ENCODE measurements around the gene DYNLT4. TPM values are rescaled to one million over a fixed set of nuclear protein-coding genes. Genes with fewer than 3 reads are reported as not detected.
A peak's percentile ranks its signal among the peaks of the same experiment; 100 is the strongest.

DYNLT4 gene
- total and polyA plus RNA-seq, 2 of the 13 experiments (the other 11 are each of a cell fraction or from before 2014, with no cell fraction given): 0.77 TPM; not detected in 1

DNA sequence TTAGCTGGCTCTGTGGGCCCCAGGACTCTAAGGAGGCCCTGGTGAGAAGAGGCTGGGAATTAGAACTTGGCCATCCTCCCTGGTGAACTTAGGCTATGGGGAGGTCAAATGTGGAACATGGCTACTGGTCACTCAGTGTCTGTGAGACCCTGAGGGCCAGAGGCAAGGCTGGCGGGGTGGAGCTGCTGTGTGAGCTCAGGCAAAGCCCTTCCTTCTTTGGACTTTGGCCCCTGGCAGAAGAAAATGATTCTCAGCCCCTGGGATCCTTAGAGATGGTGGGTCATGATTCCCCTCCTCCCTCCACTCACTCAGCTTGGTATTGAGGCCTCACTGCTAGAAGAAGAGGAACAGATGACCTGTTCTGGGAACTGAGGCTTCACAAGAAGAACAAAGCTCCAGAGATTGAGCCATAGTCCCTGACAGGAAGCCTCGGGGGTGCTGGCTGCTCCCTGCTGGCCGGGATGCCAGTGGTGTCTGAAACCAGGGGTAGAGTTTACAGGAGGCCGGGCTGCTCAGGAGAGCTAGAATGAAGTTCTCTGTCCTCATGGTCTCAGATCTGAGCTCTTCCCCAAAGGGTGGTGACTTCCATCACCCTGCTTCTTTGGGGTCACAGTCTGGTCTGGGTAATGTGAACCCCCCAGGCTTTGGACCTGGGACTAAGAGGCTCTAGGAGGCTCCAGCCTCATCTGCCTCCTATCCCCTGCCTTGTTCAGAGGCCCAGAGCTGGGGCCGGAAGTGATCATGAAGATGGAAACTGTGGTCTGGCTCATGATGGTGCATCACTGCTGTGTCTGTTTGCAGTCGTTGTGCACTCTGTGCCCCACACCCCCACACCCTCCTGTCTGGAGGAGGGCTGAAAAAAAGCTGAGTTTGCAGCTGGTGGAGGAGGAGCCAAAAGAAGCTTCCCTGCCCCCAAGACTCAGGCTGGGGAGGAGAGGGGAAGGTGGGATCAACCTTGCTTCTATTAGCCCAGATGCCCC, 2.1 kb upstream of the DYNLT4 start (continued):
- TF ChIP-seq, protein P1, sequence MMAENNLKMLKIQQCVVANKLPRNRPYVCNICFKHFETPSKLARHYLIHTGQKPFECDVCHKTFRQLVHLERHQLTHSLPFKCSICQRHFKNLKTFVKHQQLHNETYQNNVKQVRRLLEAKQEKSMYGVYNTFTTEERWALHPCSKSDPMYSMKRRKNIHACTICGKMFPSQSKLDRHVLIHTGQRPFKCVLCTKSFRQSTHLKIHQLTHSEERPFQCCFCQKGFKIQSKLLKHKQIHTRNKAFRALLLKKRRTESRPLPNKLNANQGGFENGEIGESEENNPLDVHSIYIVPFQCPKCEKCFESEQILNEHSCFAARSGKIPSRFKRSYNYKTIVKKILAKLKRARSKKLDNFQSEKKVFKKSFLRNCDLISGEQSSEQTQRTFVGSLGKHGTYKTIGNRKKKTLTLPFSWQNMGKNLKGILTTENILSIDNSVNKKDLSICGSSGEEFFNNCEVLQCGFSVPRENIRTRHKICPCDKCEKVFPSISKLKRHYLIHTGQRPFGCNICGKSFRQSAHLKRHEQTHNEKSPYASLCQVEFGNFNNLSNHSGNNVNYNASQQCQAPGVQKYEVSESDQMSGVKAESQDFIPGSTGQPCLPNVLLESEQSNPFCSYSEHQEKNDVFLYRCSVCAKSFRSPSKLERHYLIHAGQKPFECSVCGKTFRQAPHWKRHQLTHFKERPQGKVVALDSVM (CRISPR knock-in tag; IDR thresholded peaks at IDR 0.05): peak; percentile 92
- TF ChIP-seq PHF21A (CRISPR knock-in tag; IDR thresholded peaks at IDR 0.05) (peak; percentile 9; the same call in 1 of the 2 replicates), RERE (CRISPR knock-in tag; IDR thresholded peaks at IDR 0.05; ENCODE audit: low read depth) (0 out of 2 replicates have a peak, but pooled peaks have one; percentile 9), SSRP1 (CRISPR knock-in tag; IDR thresholded peaks at IDR 0.05) (peak; percentile 11; the same call in 1 of the 2 replicates), ZNF225 (CRISPR knock-in tag; IDR thresholded peaks at IDR 0.05) (no peak), ZNF34 (CRISPR knock-in tag; IDR thresholded peaks at IDR 0.05; ENCODE audit: borderline replicate concordance) (no peak), ZNF607 (CRISPR knock-in tag; IDR thresholded peaks at IDR 0.05; ENCODE audit: borderline replicate concordance) (no peak), ISX (CRISPR knock-in tag; conservative IDR thresholded peaks at IDR 0.05) (no peak), ERF (CRISPR knock-in tag; IDR thresholded peaks at IDR 0.05) (no peak; the same call in none of the 2 replicates), KDM2A (CRISPR knock-in tag; IDR thresholded peaks at IDR 0.05; ENCODE audit: borderline replicate concordance, low read depth) (no peak), TOE1 (CRISPR knock-in tag; IDR thresholded peaks at IDR 0.05) (no peak), YEATS2 (CRISPR knock-in tag; IDR thresholded peaks at IDR 0.05; ENCODE audit: borderline replicate concordance) (no peak)
- TF ChIP-seq, protein P2, sequence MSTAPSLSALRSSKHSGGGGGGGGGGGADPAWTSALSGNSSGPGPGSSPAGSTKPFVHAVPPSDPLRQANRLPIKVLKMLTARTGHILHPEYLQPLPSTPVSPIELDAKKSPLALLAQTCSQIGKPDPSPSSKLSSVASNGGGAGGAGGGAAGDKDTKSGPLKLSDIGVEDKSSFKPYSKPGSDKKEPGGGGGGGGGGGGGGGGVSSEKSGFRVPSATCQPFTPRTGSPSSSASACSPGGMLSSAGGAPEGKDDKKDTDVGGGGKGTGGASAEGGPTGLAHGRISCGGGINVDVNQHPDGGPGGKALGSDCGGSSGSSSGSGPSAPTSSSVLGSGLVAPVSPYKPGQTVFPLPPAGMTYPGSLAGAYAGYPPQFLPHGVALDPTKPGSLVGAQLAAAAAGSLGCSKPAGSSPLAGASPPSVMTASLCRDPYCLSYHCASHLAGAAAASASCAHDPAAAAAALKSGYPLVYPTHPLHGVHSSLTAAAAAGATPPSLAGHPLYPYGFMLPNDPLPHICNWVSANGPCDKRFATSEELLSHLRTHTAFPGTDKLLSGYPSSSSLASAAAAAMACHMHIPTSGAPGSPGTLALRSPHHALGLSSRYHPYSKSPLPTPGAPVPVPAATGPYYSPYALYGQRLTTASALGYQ (CRISPR knock-in tag; IDR thresholded peaks at IDR 0.05): no peak
- TF ChIP-seq, protein P3, sequence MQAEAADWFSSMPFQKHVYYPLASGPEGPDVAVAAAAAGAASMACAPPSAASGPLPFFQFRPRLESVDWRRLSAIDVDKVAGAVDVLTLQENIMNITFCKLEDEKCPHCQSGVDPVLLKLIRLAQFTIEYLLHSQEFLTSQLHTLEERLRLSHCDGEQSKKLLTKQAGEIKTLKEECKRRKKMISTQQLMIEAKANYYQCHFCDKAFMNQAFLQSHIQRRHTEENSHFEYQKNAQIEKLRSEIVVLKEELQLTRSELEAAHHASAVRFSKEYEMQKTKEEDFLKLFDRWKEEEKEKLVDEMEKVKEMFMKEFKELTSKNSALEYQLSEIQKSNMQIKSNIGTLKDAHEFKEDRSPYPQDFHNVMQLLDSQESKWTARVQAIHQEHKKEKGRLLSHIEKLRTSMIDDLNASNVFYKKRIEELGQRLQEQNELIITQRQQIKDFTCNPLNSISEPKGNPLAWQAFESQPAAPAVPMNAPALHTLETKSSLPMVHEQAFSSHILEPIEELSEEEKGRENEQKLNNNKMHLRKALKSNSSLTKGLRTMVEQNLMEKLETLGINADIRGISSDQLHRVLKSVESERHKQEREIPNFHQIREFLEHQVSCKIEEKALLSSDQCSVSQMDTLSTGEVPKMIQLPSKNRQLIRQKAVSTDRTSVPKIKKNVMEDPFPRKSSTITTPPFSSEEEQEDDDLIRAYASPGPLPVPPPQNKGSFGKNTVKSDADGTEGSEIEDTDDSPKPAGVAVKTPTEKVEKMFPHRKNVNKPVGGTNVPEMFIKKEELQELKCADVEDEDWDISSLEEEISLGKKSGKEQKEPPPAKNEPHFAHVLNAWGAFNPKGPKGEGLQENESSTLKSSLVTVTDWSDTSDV (CRISPR knock-in tag; IDR thresholded peaks at IDR 0.05): no peak
